IPS DF 19.7 (cell line): ENCODE data around the gene GSC.
"Not testable (repeated sequence)": the region's sequence is repeated elsewhere in the genome, so short reads cannot be mapped to it uniquely, and the experiment has no call there.

Experiments used
- DNase-seq: peaks from one replicate; pipeline ENCODE4 v3.0.0-alpha.2; 2013; ENCODE audit warnings: low read depth, low spot score

Gene GSC

DNA sequence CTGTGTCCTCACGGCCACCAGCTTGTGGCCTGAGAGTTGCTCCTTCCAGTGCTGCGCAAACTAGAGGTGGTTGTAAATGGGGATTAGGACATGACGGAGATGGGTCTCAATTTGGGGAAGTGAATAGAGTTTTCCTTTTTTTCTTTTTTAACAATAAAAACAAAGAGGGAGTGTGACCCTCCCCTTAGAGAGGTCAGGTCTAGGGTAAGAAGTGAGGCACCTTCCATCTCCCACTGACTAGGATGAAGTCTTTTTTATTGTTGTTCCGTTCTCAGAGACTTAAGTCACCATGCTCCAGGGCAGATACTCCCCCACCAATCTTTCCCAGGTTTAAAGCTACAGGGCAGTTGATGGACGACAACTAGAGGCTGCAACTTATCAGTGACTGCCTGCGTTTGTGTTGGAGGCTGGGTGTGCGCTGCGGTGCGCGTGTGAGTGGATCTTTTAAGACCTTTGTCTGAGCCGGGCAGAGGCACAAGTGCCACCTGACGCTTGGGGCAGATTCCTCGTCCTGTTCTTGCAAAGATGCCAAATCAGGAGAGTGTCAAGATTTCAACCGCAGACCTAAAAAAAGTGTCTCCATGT lies 2.1 kb upstream of the GSC start:
- DNase-seq: no peak

DNA sequence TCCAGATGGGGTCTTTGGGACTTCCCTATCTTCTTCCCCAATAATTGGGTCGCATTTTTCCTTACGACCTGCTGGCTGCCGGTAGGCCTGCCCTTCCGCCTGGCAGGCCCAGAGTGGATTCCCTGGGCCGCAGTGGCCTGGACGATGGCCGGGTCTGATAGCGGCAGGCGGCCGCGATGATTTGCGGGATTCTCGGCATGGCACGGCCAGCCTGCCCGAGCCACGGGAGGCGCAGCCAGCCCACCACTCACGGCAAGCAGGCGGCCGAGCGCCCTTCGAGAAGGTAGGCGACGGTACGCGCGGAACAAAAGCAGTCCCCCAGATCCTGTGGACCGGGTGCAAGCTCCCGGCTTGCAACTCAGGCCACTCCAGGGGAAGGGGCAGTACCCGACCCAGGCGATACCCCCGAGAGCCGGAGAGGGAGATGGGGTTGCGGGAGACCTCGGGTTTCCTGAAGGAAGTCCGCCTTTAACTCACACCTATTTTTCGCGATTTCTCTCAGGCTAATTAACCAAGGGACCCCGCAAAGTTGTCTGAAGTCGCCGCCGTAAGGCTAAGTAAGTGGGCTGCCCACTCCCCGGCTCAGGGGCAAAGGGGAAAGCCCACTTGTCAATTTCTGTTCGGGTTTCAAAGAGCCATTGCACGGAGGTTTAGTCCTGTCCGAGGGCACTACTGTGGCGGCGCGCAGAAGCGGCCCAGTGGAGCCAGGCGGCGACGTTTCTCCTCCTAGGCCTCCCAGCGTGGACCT lies 1.4 kb upstream of the GSC start:
- no peak for DNase-seq

DNA sequence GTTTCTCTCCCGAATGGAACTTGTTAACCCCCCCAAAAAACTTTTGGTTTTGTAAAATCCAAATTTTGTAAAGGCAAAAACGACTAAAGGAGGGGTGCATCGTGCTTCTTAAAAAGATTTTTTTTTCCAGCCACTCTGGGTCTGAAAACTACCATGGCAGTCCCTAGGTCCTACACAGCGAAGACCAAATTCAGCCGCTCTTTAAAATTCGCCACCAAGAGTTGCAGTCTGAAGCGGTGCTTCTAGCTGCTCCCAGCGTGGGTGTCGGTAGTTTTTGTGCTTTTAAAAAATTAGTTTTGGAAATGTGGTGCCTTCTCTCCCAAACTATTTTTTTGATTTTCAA lies 873 bp upstream of the GSC start:
- no peak for DNase-seq

GRCh38 chr14:94770251-94770749 lies 387 bp upstream of the GSC start:
- DNase-seq: no peak

- no peak for DNase-seq
Measured at GRCh38 chr14:94768521-94769390, 1.2 kb downstream of the GSC start.

GRCh38 chr14:94768141-94768520 lies 1.8 kb downstream of the GSC start:
- DNase-seq: no peak

GRCh38 chr14:94767321-94767878 lies 2.5 kb downstream of the GSC start:
- no peak for DNase-seq

DNA sequence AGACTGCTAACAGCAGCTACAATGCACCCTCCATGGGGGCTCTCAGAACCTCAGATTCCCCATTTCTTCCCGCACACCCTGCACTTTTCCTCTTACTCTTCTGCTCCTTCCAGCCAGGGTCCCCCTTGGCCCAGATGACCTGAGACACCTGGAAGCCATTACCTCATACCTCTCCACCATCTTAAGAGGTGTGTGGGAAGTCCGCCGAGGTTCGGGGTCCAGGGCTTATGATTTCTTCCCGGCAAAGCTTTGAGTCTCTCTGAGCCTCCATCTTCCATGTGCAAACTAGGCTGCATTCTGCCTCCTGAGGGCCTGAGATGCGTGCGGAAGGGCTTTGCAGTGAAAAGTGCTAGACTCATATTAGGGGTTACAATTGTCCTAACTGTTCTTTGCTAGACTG lies 5.3 kb downstream of the GSC start:
- DNase-seq: no peak

DNA sequence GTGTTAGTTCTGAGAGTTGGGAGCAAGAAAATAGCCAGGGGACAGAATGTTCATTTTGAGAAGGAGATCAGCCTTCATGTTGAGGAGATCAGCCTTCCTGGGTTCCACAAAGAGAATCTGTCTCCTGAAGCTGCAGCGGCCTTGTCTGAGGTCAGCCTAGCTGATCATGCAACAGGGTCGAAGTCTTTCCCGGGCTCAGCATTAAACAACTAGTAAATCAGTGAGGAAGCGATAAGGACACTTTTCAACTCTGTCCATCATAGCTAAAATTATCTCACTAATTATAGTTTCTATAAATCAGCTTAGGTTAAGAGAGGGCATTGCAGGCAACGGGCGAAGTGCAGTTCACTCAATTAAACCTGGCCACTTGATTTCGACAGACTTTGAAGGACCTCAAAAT lies 7.5 kb downstream of the GSC start:
- no peak for DNase-seq

GRCh38 chr14:94761997-94762377 lies 7.9 kb downstream of the GSC start:
- DNase-seq: no peak

- DNase-seq: no peak
Measured at GRCh38 chr14:94761348-94761996, 8.4 kb downstream of the GSC start.

GRCh38 chr14:94756310-94756882 lies 13.5 kb downstream of the GSC start:
- DNase-seq: no peak

GRCh38 chr14:94754391-94754942 lies 15.4 kb downstream of the GSC start:
- no peak for DNase-seq

GRCh38 chr14:94752591-94753436 lies 17.1 kb downstream of the GSC start:
- DNase-seq: no peak

DNA sequence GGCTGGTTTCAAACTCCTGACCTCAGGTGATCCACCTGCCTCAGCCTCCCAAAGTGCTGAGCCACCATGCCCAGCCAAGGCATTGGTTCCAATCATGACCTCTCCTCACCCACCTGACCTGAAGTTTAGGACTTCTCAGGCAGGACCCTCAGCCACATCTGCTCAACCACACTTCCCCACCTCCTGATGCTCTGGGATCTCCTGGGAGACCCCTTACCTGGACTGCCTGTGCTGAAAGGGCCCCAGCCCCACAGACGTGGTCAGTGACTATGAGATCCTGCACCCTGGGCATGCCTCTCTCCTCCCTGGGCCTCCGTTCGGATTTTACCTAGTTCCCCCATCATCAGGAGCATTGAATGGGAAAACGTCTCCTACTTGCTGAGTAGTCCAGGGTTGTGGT lies 18.0 kb downstream of the GSC start:
- DNase-seq: no peak

- DNase-seq: no peak
Measured at GRCh38 chr14:94751321-94751720, 18.6 kb downstream of the GSC start.

- no peak for DNase-seq
Measured at GRCh38 chr14:94750371-94750770, 19.5 kb downstream of the GSC start.

DNA sequence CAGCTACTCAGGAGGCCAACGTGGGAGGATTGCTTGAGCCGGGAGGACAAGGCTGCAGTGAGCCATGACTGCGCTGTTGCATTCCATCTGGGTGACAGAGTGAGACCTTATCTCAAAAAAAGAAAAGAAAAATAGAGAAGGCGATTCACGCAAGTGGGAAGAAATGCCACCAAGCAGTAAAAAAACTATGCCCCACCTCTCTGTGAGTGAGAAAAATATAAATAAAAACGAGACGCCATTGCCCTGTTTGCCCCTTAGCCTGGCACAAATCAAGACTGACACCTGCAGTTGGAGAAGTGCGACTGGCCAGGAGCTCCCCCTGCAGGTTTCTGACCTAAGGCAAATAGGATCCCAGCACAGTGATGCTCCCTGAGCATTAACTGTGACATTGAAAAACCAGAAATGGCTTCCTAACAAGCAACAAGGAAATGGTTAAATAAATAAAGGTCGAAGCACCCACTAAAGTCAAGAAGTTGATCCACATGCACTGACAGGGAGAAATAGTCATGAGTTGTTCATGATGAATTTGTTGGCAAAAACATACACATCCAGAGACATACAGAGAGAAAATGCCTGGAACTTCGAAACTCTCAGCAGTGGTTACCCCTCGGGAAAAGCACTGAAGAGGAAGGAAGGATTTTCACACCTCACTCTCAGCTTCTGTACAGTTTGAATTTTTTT lies 21.1 kb downstream of the GSC start:
- no peak for DNase-seq

DNA sequence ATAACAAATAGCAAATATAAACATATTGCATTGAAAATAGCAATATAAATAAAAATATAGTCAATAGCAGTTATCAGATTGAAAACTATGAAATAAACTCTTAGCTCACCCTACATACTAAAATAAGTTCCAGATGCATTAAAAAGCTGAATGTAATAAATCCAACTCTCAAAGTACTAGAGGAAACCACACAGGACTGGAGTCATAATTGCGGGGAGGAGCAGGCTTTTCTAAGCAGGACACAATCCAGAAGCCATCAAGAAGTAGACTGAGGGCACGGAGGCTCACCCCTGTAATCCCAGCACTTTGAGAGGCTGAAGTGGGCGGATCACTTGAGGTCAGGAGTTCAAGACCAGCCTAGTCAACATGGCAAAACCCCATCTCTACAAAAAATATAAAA lies 22.2 kb downstream of the GSC start:
- DNase-seq: no peak

DNA sequence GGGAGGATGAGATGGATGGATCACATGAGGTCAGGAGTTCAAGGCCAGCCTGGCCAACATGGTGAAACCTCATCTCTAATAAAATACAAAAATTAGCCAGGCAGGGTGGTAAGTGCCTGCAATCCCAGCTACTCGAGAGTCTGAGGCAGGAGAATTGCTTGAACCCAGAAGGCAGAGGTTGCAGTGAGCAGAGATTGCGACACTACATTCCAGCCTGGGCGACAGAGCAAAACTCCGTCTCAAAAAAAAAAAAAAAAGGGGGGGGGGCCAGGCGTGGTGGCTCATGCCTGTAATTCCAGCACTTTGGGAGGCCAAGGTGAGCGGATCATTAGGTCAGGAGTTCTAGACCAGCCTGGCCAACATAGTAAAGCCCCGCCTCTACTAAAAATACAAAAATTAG lies 22.8 kb downstream of the GSC start:
- not testable (repeated sequence) for DNase-seq
